GM21529 (cell line): ENCODE results near the gene GPRC5A.
"Not testable (repeated sequence)": the region's sequence is repeated elsewhere in the genome, so short reads cannot be mapped to it uniquely, and the experiment has no call there.

Experiments used
- ATAC-seq: cut with Tn5 transposase; IDR thresholded peaks from one replicate; pipeline ENCODE4 v1.9.1; 2021; ENCODE audit not compliant: unreplicated experiment

GPRC5A gene, protein sequence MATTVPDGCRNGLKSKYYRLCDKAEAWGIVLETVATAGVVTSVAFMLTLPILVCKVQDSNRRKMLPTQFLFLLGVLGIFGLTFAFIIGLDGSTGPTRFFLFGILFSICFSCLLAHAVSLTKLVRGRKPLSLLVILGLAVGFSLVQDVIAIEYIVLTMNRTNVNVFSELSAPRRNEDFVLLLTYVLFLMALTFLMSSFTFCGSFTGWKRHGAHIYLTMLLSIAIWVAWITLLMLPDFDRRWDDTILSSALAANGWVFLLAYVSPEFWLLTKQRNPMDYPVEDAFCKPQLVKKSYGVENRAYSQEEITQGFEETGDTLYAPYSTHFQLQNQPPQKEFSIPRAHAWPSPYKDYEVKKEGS

GRCh38 chr12:12891080-12891880 is at the start of gene GPRC5A:
Gene GPRC5A, plus strand, starts transcription at chr12:12891562. Its CDS starts 16,688 bp downstream, at chr12:12908250.
- ATAC-seq: no peak

DNA sequence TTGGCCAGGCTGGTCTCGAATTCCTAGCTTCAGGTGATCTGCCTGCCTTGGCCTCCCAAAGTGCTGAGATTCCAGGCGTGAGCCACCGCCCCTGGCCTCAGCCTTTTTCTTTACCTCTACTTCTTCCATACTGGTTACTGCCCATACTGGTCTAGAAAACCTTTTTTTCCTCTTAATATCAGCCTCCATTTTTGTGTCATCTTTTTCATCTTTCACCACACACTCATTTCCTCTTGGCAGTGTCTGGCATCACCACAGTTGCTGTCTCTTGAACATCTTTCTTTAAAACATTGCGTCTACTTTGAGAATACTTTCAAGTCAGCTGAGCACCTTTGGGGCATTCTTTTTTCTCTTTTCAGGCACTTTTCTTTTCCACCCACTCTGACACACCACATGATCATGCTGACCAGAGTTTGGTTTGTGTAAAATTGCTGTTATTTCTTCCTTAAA is 45.5 kb upstream of the GPRC5A start:
- no peak for ATAC-seq

- not testable (repeated sequence) for ATAC-seq
Measured at GRCh38 chr12:12846780-12847179, 44.6 kb upstream of the GPRC5A start.

DNA sequence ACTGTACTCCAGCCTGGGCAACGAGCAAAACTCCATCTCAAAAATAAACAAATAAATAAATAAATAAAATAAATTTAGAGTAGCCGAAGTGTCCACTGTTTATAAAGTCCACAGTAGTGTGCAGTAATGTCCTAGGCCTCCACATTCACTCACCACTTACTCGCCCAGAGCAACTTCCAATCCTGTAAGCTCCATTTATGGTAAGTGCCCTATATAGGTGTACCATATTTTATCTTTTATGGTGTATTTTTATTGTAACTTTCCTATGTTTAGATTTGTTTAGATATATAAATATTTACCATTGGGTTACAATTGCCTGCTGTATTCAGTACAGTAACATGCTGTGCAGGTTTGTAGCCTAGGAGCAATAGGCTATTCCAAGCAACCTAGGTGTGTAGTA is 37.9 kb upstream of the GPRC5A start:
- no peak for ATAC-seq

DNA sequence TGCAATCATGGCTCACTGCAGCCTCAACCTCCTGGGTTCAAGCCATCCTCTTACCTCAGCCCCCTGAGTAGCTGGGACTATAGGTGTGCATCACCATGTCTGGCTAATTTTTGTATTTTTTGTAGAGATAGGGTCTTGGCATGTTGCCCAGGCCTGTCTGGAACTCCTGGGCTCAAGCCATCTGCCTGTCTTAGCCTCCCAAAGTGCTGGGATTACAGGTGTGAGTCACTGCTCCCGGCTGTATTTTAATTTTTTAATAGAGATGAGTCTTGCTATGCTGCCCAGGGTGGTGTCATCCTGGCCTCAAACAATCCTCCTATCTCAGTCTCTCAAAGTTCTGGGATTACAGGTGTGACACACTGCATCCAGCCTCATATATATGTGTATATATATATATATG is 31.7 kb upstream of the GPRC5A start:
- ATAC-seq: no peak

DNA sequence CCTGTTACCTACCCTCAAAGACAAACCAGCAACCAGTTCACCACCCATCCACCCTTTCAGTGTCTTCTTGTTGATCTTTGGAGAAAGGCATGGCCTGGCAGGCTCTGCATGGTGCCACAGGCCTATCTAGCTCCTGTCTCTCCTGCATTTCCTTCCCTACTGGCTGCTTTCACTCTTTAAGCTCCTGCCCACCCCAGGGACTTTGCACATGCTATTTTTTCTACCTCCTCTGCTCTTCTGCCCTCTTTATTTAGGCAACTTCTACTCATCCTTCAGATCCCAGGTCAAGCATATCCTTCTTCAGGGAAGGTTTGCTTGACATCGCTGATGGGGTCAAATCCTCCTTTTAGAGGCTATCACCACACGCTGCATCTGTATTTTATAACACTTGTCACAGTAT is 27.1 kb upstream of the GPRC5A start:
- ATAC-seq: no peak

DNA sequence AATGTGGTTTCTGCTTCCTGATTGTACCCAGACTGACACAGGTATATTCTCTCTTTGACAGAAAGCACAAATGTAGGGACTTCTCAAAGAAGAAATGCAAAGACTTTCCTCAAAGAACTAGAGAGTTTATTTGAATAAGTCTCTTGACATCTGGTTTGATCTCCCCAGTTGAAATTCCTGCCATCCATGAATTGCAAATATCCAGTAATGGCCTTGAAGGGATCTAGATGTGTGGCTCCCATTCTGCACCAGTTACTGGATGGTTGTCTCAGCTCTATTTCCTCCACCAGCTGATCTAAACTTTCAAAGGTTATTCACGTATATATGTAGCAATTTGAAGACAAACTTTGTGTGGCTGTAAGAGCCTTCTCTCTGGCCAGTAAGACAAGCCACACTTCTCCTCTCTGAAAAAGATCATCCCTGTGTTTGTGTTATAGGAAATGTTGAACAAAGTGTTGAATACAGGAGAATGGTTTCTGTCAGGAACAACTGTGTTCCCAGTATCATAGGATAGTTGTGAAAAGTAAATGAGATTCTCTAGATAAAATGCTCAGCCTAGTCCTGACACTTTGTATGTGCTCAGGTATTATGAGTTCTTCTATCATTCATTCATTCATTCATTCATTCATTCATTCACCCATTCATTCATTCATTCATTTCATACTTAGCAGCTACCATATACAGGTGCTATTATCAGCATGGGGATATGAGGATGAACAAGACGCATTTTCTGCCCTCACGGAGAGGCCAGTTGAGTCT is 22.7 kb upstream of the GPRC5A start:
- no peak for ATAC-seq

DNA sequence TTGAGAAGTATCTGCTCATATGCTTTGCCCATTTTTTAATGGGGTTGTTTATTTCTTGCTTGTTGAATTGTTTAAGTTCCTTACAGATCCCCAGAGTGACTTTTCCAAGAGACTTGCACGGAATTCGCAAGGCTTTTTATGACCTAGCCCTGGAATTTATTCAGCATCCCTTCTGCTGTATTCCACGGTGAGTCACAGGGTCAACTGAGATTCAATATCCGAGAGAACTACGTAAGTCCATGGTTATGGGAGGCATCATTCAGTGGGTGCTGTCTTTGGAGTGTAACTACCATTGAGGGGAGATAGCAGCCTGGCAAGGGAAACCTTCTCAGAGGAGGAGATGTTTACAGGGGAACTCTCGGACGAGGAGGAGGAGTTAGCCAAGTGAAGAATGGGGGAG is 20.9 kb upstream of the GPRC5A start:
- no peak for ATAC-seq

GRCh38 chr12:12871587-12872138 is 19.7 kb upstream of the GPRC5A start:
- ATAC-seq: no peak

DNA sequence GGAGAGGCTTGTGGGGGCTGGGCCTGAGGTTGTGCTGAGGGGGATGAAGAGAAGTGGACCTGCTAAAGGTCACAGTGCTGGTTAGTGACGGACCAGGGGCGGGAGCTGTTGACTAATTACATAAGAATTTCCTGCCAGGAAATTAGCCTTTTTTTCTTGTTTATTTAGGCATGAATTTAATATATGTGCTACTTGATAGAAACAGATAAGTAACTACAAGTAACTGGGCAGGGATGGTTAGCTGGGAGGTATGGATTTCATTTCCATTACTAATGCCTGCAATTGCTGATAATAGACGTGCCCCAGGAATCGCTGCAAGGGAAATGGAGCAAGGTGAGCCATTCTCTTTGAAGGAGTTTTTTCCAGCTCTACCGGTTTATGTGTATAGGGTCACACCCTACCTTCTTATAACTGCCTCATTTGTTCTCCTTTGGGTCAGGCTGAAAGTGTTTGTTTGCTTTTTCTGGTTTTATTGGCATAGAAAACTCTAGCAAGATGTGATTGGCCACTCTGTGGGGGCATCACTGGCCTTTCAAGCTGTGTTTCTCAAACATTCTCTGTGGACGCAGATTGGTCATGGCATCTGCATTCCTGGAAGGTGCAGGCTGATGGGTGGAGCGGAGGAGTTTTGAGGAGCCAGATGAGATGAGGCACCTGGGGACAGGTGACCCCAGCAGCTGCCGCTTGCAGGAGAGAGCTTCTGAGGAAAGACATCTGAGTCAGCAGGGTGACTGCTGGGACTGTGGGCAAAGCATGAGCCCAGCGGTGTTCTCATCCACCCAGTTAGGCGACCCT is 19.0 kb upstream of the GPRC5A start:
- ATAC-seq: no peak

DNA sequence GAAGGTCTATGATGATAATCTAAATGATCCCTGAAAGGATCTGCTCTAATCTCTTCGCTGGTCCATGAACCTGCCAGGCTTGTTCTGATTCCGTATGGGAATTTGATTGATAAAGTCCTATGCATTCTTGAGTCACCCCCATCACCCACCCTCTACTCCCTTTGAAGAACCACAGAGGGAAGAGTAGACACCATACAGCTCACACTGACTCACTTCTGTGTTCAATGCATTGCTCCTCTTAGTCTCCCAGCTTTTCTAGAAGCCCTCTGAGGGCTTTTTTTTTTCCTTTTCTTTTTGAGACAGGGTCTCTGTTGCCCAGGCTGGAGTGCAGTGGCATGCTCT is 18.5 kb upstream of the GPRC5A start:
- no peak for ATAC-seq

- no peak for ATAC-seq
Measured at GRCh38 chr12:12874029-12874428, 17.3 kb upstream of the GPRC5A start.

DNA sequence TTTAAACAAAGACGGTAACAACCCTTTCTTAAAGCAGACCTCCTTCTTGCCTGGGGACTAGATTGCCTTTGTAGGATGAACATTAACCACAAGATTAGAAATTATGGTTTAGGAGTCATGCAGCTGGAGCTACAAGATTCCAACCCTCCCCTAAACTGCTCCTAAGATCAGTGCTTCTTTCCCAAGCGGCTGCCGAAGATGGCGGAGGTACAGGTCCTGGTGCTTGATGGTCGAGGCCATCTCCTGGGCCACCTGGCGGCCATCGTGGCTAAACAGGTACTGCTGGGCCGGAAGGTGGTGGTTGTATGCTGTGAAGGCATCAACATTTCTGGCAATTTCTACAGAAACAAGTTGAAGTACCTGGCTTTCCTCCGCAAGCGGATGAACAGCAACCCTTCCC is 16.1 kb upstream of the GPRC5A start:
- ATAC-seq: not testable (repeated sequence)

DNA sequence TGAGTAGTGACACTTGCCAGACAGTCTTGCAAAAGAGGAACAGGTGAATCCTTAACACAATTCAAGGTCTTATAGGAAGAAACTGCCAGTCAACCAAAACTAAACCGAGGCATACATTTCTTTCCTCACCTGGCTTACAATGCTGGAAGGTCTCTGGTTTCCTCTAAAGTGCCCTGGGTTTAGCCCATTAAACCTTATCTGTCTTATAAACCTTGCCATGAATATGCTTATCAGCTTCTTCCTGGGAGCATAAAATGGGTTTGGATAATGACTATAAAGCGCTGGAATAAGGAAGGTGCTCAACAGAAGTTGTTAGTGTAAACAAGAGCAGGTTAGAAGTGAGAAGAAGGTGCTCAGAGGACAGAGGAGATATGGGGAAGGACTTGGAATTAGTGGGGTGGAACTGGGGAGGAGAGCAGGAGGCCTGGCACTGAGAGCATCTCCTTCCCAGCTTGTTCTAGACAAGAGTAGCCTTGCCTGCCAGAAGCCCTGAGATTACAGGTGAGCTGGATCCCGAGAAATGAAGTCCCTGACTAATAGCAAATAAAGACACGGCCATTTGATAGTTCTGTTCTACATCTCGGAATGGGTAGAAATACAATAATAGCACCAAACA is 14.1 kb upstream of the GPRC5A start:
- ATAC-seq: no peak

GRCh38 chr12:12877781-12878455 is 13.4 kb upstream of the GPRC5A start:
- ATAC-seq: no peak

DNA sequence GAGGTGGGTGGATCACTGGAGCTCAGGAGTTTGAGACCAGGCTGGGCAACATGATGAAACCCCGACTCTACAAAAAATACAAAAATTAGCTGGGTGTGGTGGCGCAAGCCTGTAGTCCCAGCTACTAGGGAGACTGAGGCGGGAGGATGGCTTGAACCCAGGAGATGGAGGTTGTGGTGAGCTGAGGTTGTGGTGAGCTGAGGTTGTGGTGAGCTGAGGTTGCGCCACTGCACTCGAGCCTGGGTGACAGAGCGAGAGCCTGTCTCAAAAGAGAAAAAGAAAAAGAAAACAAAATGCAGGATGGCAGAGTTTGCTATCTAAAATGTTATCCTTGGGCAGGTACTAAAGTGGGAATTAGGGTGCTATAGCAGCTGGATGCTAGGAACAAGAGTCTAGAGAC is 10.8 kb upstream of the GPRC5A start:
- ATAC-seq: no peak

- no peak for ATAC-seq
Measured at GRCh38 chr12:12881151-12881909, 10.0 kb upstream of the GPRC5A start.

GRCh38 chr12:12882288-12882687 is 9.1 kb upstream of the GPRC5A start:
- no peak for ATAC-seq
